Natural killer cell (primary cell): Measurements from ENCODE around the gene RGS3. TPM values are rescaled to one million over a fixed set of nuclear protein-coding genes. Genes with fewer than 3 reads are reported as not detected.
A peak's percentile ranks its signal among the peaks of the same experiment; 100 is the strongest.

Experiments
- ATAC-seq, 3 donors: fragments of 150-1000 bp in 2 of 3; fragments of 200-7000 bp in 1 of 3; cut with Tn5 transposase; 1 replicate in 1 of 3; 2 replicates in 2 of 3; pipeline ENCODE4 v1.10.0; 2021; ENCODE audit warnings: mild to moderate bottlenecking in 2 of 3, moderate library complexity in 2 of 3
- DNase-seq, 2 donors: peaks; one replicate each; pipeline versions ENCODE4 v3.0.0 to v3.0.0-alpha.2; 2013 to 2021; ENCODE audit warnings: mixed read lengths in 1 of 2
- H3K27ac ChIP-seq: one replicate; pipeline ENCODE4 v1.5.1; 2013; ENCODE audit warnings: mild to moderate bottlenecking, low read length
- H3K27me3 ChIP-seq: one replicate; pipeline ENCODE4 v1.6.1; 2013; ENCODE audit warnings: low read length; ENCODE audit not compliant: control insufficient read depth, insufficient read depth
- H3K36me3 ChIP-seq: one replicate; pipeline ENCODE4 v1.6.1; 2013; ENCODE audit warnings: low read length; ENCODE audit not compliant: control insufficient read depth, insufficient read depth
- H3K4me1 ChIP-seq: one replicate; pipeline ENCODE4 v1.6.1; 2013; ENCODE audit warnings: low read length; ENCODE audit not compliant: control insufficient read depth, insufficient read depth
- H3K4me3 ChIP-seq: one replicate; pipeline ENCODE4 v1.5.1; 2013; ENCODE audit warnings: low read length
- H3K9me3 ChIP-seq: one replicate; pipeline ENCODE4 v1.6.1; 2013; ENCODE audit warnings: low read length; ENCODE audit not compliant: control insufficient read depth, insufficient read depth
- H3K27ac Mint-ChIP-seq, 2 donors: one replicate each; pipeline ENCODE4 v1.8.0; 2022; ENCODE audit warnings: mild to moderate bottlenecking in 2 of 2, mixed read lengths in 2 of 2, moderate library complexity in 1 of 2
- H3K27me3 Mint-ChIP-seq, 2 donors: one replicate each; pipeline ENCODE4 v1.8.0; 2022; ENCODE audit warnings: low read depth in 2 of 2, mixed read lengths in 2 of 2
- H3K36me3 Mint-ChIP-seq: one replicate; pipeline ENCODE4 v1.8.0; 2022; ENCODE audit warnings: mixed read lengths
- H3K4me1 Mint-ChIP-seq, 2 donors: one replicate each; pipeline ENCODE4 v1.8.0; 2022; ENCODE audit warnings: mixed read lengths in 2 of 2
- H3K4me3 Mint-ChIP-seq: one replicate; pipeline ENCODE4 v1.8.0; 2022; ENCODE audit warnings: mild to moderate bottlenecking, moderate library complexity, mixed read lengths
- H3K9me3 Mint-ChIP-seq, 2 donors: one replicate each; pipeline ENCODE4 v1.8.0; 2022; ENCODE audit warnings: mixed read lengths in 2 of 2
- WGBS: methylation state at CpG from one replicate; pipeline ENCODE4 v1.1.7; 2013; ENCODE audit warnings: missing lambda C conversion rate; ENCODE audit not compliant: insufficient coverage; 5-methylcytosine and 5-hydroxymethylcytosine counted together
- intact Hi-C: fragments of 100-400 bp; cut with micrococcal nuclease; formaldehyde crosslinking; loops from one replicate; pipeline ENCODE4 v1.14.2; 2022
- total RNA-seq, 4 donors: library from RNA; stranded (reverse); fragments of 120-200 nt in 1 of 4; gene quantifications; one replicate each; pipeline versions ENCODE4 v1.2.3 to v1.2.4, GENCODE V29; 2013 to 2022
- TF ChIP-seq, protein P1 (sequence below): fragments of 200-600 bp; IDR thresholded peaks from one replicate; pipeline ENCODE4 v1.8.0; 2022; ENCODE audit warnings: antibody characterized with exemption

RGS3 gene
- total RNA-seq, 3 donors from 2014 or later (not counting 1 experiment from before 2014, with no cell fraction given) = 148 to 269 (median 190) TPM

GRCh38 chr9:113600871-113601614 is 137.5 kb downstream of the RGS3 start:
- Histone ChIP-seq H3K36me3 (peaks cover 31% of the 10 kb centered on the region), H3K9me3 (no peaks in the 10 kb centered on the region), H3K27me3 (no peaks in the 10 kb centered on the region), H3K27ac (no peak overlapping the region), H3K4me1 (no peaks in the 10 kb centered on the region), H3K4me3 (no peak overlapping the region)
- ATAC-seq (no peak), DNase-seq (no peak)
- no peaks in the 10 kb centered on the region for H3K36me3 Mint-ChIP-seq
- H3K27me3 Mint-ChIP-seq = no peaks in the 10 kb centered on the region
- no peaks in the 10 kb centered on the region for H3K9me3 Mint-ChIP-seq
- WGBS = 89% methylated on average over 4 of the region's 5 CpGs
- intact Hi-C loops = no loop called here
- H3K27ac Mint-ChIP-seq = peak overlapping the region; percentile 48 to 77
- peaks cover 7 to 10% of the 10 kb centered on the region in 2 donors for H3K4me1 Mint-ChIP-seq
- TF ChIP-seq, protein P1, sequence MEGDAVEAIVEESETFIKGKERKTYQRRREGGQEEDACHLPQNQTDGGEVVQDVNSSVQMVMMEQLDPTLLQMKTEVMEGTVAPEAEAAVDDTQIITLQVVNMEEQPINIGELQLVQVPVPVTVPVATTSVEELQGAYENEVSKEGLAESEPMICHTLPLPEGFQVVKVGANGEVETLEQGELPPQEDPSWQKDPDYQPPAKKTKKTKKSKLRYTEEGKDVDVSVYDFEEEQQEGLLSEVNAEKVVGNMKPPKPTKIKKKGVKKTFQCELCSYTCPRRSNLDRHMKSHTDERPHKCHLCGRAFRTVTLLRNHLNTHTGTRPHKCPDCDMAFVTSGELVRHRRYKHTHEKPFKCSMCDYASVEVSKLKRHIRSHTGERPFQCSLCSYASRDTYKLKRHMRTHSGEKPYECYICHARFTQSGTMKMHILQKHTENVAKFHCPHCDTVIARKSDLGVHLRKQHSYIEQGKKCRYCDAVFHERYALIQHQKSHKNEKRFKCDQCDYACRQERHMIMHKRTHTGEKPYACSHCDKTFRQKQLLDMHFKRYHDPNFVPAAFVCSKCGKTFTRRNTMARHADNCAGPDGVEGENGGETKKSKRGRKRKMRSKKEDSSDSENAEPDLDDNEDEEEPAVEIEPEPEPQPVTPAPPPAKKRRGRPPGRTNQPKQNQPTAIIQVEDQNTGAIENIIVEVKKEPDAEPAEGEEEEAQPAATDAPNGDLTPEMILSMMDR = no peak
- H3K4me3 Mint-ChIP-seq = no peak overlapping the region

GRCh38 chr9:113601656-113602055 is 138.1 kb downstream of the RGS3 start:
- 95% methylated on average over 5 of the region's 5 CpGs for WGBS
- H3K27me3 Mint-ChIP-seq = no peaks in the 10 kb centered on the region
- peaks cover 2 to 10% of the 10 kb centered on the region in 2 donors for H3K4me1 Mint-ChIP-seq
- Histone ChIP-seq H3K9me3 (no peaks in the 10 kb centered on the region), H3K36me3 (peaks cover 26% of the 10 kb centered on the region), H3K27me3 (no peaks in the 10 kb centered on the region), H3K4me3 (no peak overlapping the region), H3K4me1 (no peaks in the 10 kb centered on the region), H3K27ac (no peak overlapping the region)
- no peak for ATAC-seq
- DNase-seq = no peak
- no peaks in the 10 kb centered on the region for H3K36me3 Mint-ChIP-seq
- H3K4me3 Mint-ChIP-seq = no peak overlapping the region
- intact Hi-C loops = no loop called here
- TF ChIP-seq, protein P1 = no peak
- no peaks in the 10 kb centered on the region for H3K9me3 Mint-ChIP-seq
- H3K27ac Mint-ChIP-seq = peak overlapping the region; percentile 48 to 77

DNA sequence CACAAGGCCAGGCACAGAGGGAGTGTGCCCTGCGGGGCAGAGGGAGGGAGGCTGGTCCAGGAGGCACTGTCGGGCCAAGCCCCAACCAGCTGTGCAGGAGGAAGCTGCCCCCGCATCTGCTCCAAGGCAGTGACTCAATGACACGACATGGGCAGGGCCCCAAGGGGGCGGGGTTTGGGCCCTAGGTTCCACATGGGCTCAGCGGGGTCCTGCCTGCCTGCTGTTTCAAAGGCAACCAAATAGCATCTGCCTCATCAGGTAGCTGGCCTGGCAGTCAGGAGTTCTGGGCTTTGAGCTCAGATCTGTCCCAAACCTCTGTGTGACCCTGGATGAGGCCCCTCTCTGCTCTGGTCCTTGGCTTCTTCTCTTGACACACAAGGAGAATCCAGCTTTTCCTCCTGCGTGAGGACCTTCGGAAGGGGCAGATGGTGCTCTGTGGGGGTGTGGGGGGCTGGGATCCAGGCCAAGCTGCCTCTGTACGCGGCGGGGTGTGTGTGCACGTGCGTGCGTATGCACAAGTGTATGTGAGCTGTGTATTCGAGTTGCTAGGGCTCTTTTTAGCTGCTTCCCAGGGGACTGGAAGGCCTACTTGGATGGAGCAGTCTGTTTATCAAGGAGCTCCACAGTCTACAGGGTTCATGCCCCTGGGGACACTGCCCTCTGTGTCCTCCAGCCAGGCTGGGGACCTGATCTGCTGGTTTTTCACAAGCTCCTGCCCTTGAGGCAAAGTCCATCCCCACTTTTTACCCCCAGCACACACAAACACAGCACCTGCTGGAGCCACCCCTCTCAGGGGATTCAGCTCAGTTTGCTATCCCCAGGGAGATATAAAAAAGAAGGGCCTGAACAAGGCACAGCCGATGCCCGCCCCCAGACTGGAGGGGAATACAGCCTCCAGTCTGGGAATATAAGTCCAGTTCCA is 138.9 kb downstream of the RGS3 start:
- WGBS = 62% methylated on average over 17 of the region's 17 CpGs
- peaks cover 18% of the 10 kb centered on the region for H3K36me3 ChIP-seq
- intact Hi-C loops = no loop called here
- H3K27me3 ChIP-seq = no peaks in the 10 kb centered on the region
- Mint-ChIP-seq H3K4me3 (no peak overlapping the region), H3K9me3 (no peaks in the 10 kb centered on the region), H3K27ac (peak overlapping the region in 1 of 2 donors; percentile 77), H3K27me3 (no peaks in the 10 kb centered on the region), H3K36me3 (no peaks in the 10 kb centered on the region), H3K4me1 (peaks cover 0 to 10% of the 10 kb centered on the region in 2 donors)
- no peak overlapping the region for H3K4me3 ChIP-seq
- peak in 1 of 3 donors; percentile 50 for ATAC-seq
- TF ChIP-seq, protein P1 = no peak
- no peaks in the 10 kb centered on the region for H3K9me3 ChIP-seq
- H3K4me1 ChIP-seq = no peaks in the 10 kb centered on the region
- H3K27ac ChIP-seq = no peak overlapping the region
- no peak for DNase-seq
